Heart left ventricle (tissue), 16 donors: ENCODE data around the gene DLGAP4. TPM values are rescaled to one million over a fixed set of nuclear protein-coding genes. Genes with fewer than 3 reads are reported as not detected.

Experiments
- ATAC-seq, 4 donors: fragments of 200-7000 bp; cut with Tn5 transposase; one replicate each; pipeline ENCODE4 v1.9.1; 2020 to 2022; ENCODE audit warnings: moderate library complexity in 4 of 4, mild to moderate bottlenecking in 3 of 4, moderate number of reproducible peaks in 1 of 4
- DNase-seq, 5 donors: peaks; one replicate each; pipeline ENCODE4 v3.0.0-alpha.2; 2020
- H3K27ac ChIP-seq, 12 donors: fragments of 200-600 bp; sonication (generic) in 4 of 12; one replicate each; pipeline versions ENCODE4 v1.5.0 to v1.8.0; 2016 to 2022; ENCODE audit warnings: mild to moderate bottlenecking in 2 of 12
- H3K27me3 ChIP-seq, 9 donors: fragments of 200-600 bp; sonication (generic) in 2 of 9; one replicate each; pipeline versions ENCODE4 v1.5.1 to v1.8.0; 2016 to 2022; ENCODE audit warnings: mild to moderate bottlenecking in 3 of 9
- H3K36me3 ChIP-seq, 9 donors: fragments of 200-600 bp; sonication (generic) in 2 of 9; one replicate each; pipeline versions ENCODE4 v1.5.0 to v1.8.0; 2018 to 2022; ENCODE audit warnings: mild to moderate bottlenecking in 2 of 9
- H3K4me1 ChIP-seq, 12 donors: fragments of 200-600 bp; sonication (generic) in 4 of 12; one replicate each; pipeline versions ENCODE4 v1.5.0 to v1.8.0; 2016 to 2022; ENCODE audit warnings: mild to moderate bottlenecking in 3 of 12
- H3K4me3 ChIP-seq, 12 donors: fragments of 200-600 bp; sonication (generic) in 4 of 12; one replicate each; pipeline versions ENCODE4 v1.5.0 to v1.8.0; 2017 to 2022; ENCODE audit warnings: mild to moderate bottlenecking in 9 of 12, moderate library complexity in 4 of 12
- H3K9me3 ChIP-seq, 12 donors: fragments of 200-600 bp; sonication (generic) in 4 of 12; one replicate each; pipeline versions ENCODE4 v1.5.0 to v1.8.0; 2016 to 2022; ENCODE audit warnings: mild to moderate bottlenecking in 1 of 12
- CTCF ChIP-seq, 12 donors: fragments of 200-600 bp; sonication (generic) in 4 of 12; IDR thresholded peaks; one replicate each; pipeline versions ENCODE4 v1.5.0 to v1.8.0; 2018 to 2022; ENCODE audit warnings: antibody characterized with exemption in 12 of 12, mild to moderate bottlenecking in 5 of 12
- POLR2A ChIP-seq, 2 donors: fragments of 450-650 bp; IDR thresholded peaks; one replicate each; pipeline ENCODE4 v1.6.1; 2017; ENCODE audit warnings: antibody characterized with exemption in 2 of 2, mild to moderate bottlenecking in 2 of 2, moderate library complexity in 2 of 2
- WGBS, 4 donors: extraction: QIAGEN DNeasy Blood & Tissue Kit in 2 of 4; methylation state at CpG; one replicate each; pipeline versions ENCODE4 v1.1.5 to v1.1.7; 2013 to 2018; 5-methylcytosine and 5-hydroxymethylcytosine counted together
- intact Hi-C, 10 donors: fragments of 100-400 bp; cut with DNase I; formaldehyde crosslinking; loops; one replicate each; pipeline versions ENCODE4 v1.11.1 to v1.14.2; 2022
- polyA plus RNA-seq, 2 donors: library from polyadenylated mRNA; stranded (reverse); fragments of 200-250 nt; gene quantifications; one replicate each; pipeline ENCODE4 v1.2.3, GENCODE V29; 2013
- total RNA-seq, 9 donors: library from RNA; depleted of rRNA in 2 of 9; stranded (reverse); fragments of >200 nt in 2 of 9; fragmentation: NEBNext Ultra II Directional in 3 of 9; extraction: Animal tissue kit (Norgen Biotek cat#: 25700) in 3 of 9; gene quantifications; one replicate each; pipeline versions ENCODE4 v1.1.0 to v1.2.4, GENCODE V29; 2016 to 2023
- donor health status: ischemic (EF 13 %, LVEDD 7.1; RV severe dilation, severe dysfunction).
- donor health status: healthy with polysubstance abuse.
- donor health status: DM: no; HTN: yes; CAD: no.
- donor health status: DM: no; HTN: no; CAD: no.
- donor health status: ischemic (EF 25% LVEDD 6.9; RV normal size, moderate dysfunction).
- donor health status: ischemic (EF 25% LVEDD 5.7; RV mildly dilated, moderate dysfunction).
- donor health status: healthy.
- donor health status: DM: yes; HTN: yes; CAD: no.
- donor health status: ischemic (EF 35%, LVEDD 5.7; RV mildly dilated, moderate dysfunction).
- donor health status: nonischemic (EF 11% LVEDD 7.7; RV severe dilation, severe dysfunction).
- donor health status: DM: yes; HTN: yes; CAD: no.
- donor health status: PGD.
- donor health status: ischemic (EF 29% LVEDD 5.4; RV normal size, mild dysfunction).
- donor health status: nonischemic (EF 23%, LVEDD 6.1; RV moderate dilation, normal function).

The DLGAP4 gene
- total and polyA plus RNA-seq, 11 donors, result 25.6 to 76.7 (median 55.1) TPM

- peaks cover 0 to 66% (median 19%) of the 10 kb centered on the region in 9 donors for H3K27me3 ChIP-seq
Measured at GRCh38 chr20:36333841-36334240, 27.7 kb downstream of the DLGAP4 start.

GRCh38 chr20:36334281-36335205 lies 28.4 kb downstream of the DLGAP4 start:
- no peaks in the 10 kb centered on the region for H3K4me1 ChIP-seq
- H3K9me3 ChIP-seq, result no peaks in the 10 kb centered on the region
- TF ChIP-seq POLR2A (IDR thresholded peaks at IDR 0.05) (no peak), CTCF (IDR thresholded peaks at IDR 0.05) (no peak)
- H3K36me3 ChIP-seq, result no peaks in the 10 kb centered on the region
- intact Hi-C loops, result loop anchor here in 1 of 10 donors (10.0 kb wide), 1 partner anchor 60 kb away; no protein-coding TSS in a partner anchor
- H3K27ac ChIP-seq, result no peak overlapping the region
- WGBS, 4 donors, result 54 to 58% (median 55%) methylated on average over 20 of the region's 20 CpGs
- H3K4me3 ChIP-seq, result no peak overlapping the region
- H3K27me3 ChIP-seq, result peaks cover 0 to 70% (median 19%) of the 10 kb centered on the region in 9 donors
- DNase-seq (peak in 1 of 5 donors; percentile 26), ATAC-seq (no peak)

More at GRCh38 chr20:36333841-36334240, 27.7 kb downstream of the DLGAP4 start:
- no peaks in the 10 kb centered on the region for H3K36me3 ChIP-seq
- no peaks in the 10 kb centered on the region for H3K4me1 ChIP-seq
- no peak overlapping the region for H3K27ac ChIP-seq
- no peak for TF ChIP-seq POLR2A (IDR thresholded peaks at IDR 0.05)
- no peak for TF ChIP-seq CTCF (IDR thresholded peaks at IDR 0.05)
- no peaks in the 10 kb centered on the region for H3K9me3 ChIP-seq
- DNase-seq (no peak), ATAC-seq (no peak)
- 71 to 81% (median 80%) methylated on average over 5 of the region's 5 CpGs for WGBS, 4 donors
- intact Hi-C loops, result loop anchor here in 1 of 10 donors (10.0 kb wide), 1 partner anchor 61 kb away; no protein-coding TSS in a partner anchor
- no peak overlapping the region for H3K4me3 ChIP-seq

- intact Hi-C loops, result loop anchor here in 1 of 10 donors (10.0 kb wide), 1 partner anchor 59 kb away; no protein-coding TSS in a partner anchor
- no peaks in the 10 kb centered on the region for H3K36me3 ChIP-seq
- WGBS, 4 donors, result 77 to 84% (median 82%) methylated on average over 12 of the region's 12 CpGs
- no peaks in the 10 kb centered on the region for H3K9me3 ChIP-seq
- peaks cover 0 to 77% (median 23%) of the 10 kb centered on the region in 9 donors for H3K27me3 ChIP-seq
- TF ChIP-seq CTCF (IDR thresholded peaks at IDR 0.05) (no peak), POLR2A (IDR thresholded peaks at IDR 0.05) (no peak)
- H3K27ac ChIP-seq, result no peak overlapping the region
- no peak overlapping the region for H3K4me3 ChIP-seq
- H3K4me1 ChIP-seq, result no peaks in the 10 kb centered on the region
- ATAC-seq (no peak), DNase-seq (peak in 1 of 5 donors; percentile 45)
Measured at GRCh38 chr20:36335206-36335870, 29.2 kb downstream of the DLGAP4 start.

GRCh38 chr20:36336204-36336603 lies 30.1 kb downstream of the DLGAP4 start:
- Histone ChIP-seq H3K27me3 (peaks cover 0 to 80% (median 28%) of the 10 kb centered on the region in 9 donors), H3K4me3 (no peak overlapping the region), H3K9me3 (no peaks in the 10 kb centered on the region), H3K36me3 (no peaks in the 10 kb centered on the region), H3K27ac (no peak overlapping the region), H3K4me1 (no peaks in the 10 kb centered on the region)
- TF ChIP-seq CTCF (IDR thresholded peaks at IDR 0.05) (no peak), POLR2A (IDR thresholded peaks at IDR 0.05) (no peak)
- intact Hi-C loops, result loop anchor here in 1 of 10 donors (10.0 kb wide), 1 partner anchor 59 kb away; no protein-coding TSS in a partner anchor
- ATAC-seq (no peak), DNase-seq (peak in 1 of 5 donors; percentile 18)
- WGBS, 4 donors, result 65 to 72% (median 70%) methylated on average over 4 of the region's 4 CpGs
